Measurements from ENCODE around the gene MARCHF10.

Gene MARCHF10

DNA sequence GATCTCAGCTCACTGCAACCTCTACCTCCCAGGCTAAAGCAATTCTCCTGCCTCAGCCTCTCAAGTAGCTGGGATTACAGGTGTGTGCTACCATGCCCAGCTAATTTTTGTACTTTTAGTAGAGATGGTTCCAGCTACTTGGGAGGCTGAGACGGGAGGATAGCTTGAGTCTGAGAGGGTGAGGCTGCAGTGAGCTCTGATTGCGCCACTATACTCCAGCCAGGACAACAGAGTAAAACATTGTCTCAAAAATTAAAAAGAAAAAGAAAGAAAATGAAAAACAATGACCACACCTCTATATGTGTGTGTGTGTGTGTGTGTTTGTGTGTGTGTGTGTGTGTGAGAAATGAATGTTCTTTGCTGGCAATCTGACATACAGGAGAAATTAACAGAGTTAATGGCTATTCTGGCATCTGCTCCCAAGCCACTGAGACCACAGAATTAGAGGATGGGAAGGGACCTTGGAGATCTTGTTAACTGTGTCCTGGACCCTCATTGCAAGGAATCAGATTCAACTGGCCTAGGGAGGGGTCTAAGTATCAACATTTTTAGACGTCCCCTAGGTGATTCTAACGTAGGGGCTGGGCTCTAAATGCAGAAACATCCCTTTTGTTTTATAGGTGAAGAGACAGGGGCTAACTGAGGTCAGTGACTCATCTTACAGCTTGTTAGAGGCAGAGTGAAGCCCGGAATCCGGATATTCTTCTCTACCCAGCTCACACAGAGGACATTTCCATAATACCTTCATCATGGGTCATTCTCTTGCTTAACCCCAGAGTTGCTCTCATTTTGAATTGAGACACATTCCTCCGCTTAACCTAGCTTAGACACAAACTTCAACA lies 16.4 kb upstream of the MARCHF10 start:
- Histone ChIP-seq H3K18ac (ENCODE audit: low read length) (no peak overlapping the region), H2BK12ac (ENCODE audit: low read length) (no peak overlapping the region), H2BK15ac (ENCODE audit: low read length) (no peak overlapping the region), H3K27ac (replicated peaks; ENCODE audit: low read length) (peak overlapping the region; percentile 27), H3K4me2 (ENCODE audit: insufficient read depth, low read length, poor library complexity, severe bottlenecking) (no peak overlapping the region), H3K4me1 (ENCODE audit: control insufficient read depth in 2 of 2, insufficient read depth in 1 of 2, low read depth in 1 of 2, low read length in 2 of 2) (peaks cover 6 to 27% of the 10 kb centered on the region in 2 donors), H3K4ac (ENCODE audit: low read length) (no peak overlapping the region), H3K23ac (ENCODE audit: low read depth, low read length, poor library complexity) (no peak overlapping the region), H3K79me1 (ENCODE audit: low read depth, low read length) (no peaks in the 10 kb centered on the region), H4K91ac (ENCODE audit: low read depth, low read length, poor library complexity) (no peak overlapping the region), H2AFZ (ENCODE audit: low read length) (peak overlapping the region; percentile 76), H2BK5ac (ENCODE audit: low read length) (no peak overlapping the region), H3K27me3 (ENCODE audit: control insufficient read depth in 3 of 3, insufficient read depth in 3 of 3, low read depth in 1 of 3, low read length in 3 of 3) (no peaks in the 10 kb centered on the region), H2AK5ac (ENCODE audit: low read depth, low read length) (no peak overlapping the region), H3K14ac (ENCODE audit: low read length) (no peak overlapping the region), H3K36me3 (replicated peaks in 1 of 2; ENCODE audit: control insufficient read depth in 2 of 2, insufficient read depth in 2 of 2, low read length in 2 of 2) (no peaks in the 10 kb centered on the region), H3K9me3 (replicated peaks in 1 of 2; ENCODE audit: control insufficient read depth in 2 of 2, insufficient read depth in 1 of 2, low read depth in 1 of 2, low read length in 2 of 2) (no peaks in the 10 kb centered on the region), H2BK120ac (ENCODE audit: low read depth, low read length) (no peak overlapping the region), H3K9ac (ENCODE audit: low read depth, low read length, poor library complexity) (no peak overlapping the region), H3K4me3 (ENCODE audit: low read length in 2 of 2) (no peak overlapping the region), H4K8ac (ENCODE audit: low read depth, low read length) (no peak overlapping the region)
- peak; percentile 61 for DNase-seq (ENCODE audit: low spot score)
- WGBS, 2 donors (ENCODE audit: extremely low coverage in 2 of 2, insufficient read length in 2 of 2, insufficient replicate concordance in 1 of 2): no CpG with 5 or more reads among the region's 7 CpGs

DNA sequence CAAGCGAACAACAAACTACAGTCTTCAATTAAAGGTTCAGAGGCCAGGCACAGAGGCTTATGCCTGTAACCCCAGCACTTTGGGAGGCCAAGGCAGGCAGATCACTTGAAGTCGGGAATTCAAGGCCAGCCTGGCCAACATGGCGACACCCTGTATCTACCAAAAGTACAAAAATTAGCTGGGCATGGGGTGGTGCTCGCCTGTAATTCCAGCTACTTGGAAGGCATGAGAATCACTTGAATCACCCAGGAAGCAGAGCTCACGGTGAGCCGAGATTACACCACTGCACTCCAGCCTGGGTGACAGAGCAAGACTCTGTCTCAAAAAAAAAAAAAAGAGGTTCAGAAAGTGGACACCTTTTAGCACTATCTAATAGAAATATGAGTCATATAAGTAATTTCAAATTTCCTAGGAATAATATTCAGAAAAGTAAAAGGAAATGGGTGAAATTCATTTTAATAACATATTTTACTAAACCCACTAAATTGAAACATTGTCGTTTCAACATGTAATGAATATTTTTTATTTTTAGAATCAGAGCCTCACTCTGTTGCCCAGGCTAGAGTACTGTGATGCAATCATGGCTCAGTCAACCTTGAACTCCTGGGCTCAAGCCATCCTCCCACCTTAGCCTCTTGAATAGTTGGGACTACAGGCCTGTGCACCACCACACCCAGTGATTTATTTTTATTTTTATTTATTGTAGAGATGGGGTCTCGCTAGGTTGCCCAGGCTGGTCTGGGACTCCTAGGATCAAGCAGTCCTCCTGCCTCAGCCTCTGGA lies 15.2 kb upstream of the MARCHF10 start:
- Histone ChIP-seq H3K27me3 (ENCODE audit: control insufficient read depth in 3 of 3, insufficient read depth in 3 of 3, low read depth in 1 of 3, low read length in 3 of 3) (no peaks in the 10 kb centered on the region), H4K91ac (ENCODE audit: low read depth, low read length, poor library complexity) (no peak overlapping the region), H3K79me1 (ENCODE audit: low read depth, low read length) (no peaks in the 10 kb centered on the region), H2AK5ac (ENCODE audit: low read depth, low read length) (no peak overlapping the region), H3K4ac (ENCODE audit: low read length) (no peak overlapping the region), H2BK5ac (ENCODE audit: low read length) (no peak overlapping the region), H2AFZ (ENCODE audit: low read length) (no peak overlapping the region), H3K4me1 (ENCODE audit: control insufficient read depth in 2 of 2, insufficient read depth in 1 of 2, low read depth in 1 of 2, low read length in 2 of 2) (peaks cover 11 to 30% of the 10 kb centered on the region in 2 donors), H2BK120ac (ENCODE audit: low read depth, low read length) (no peak overlapping the region), H4K8ac (ENCODE audit: low read depth, low read length) (no peak overlapping the region), H3K4me2 (ENCODE audit: insufficient read depth, low read length, poor library complexity, severe bottlenecking) (no peak overlapping the region), H3K27ac (replicated peaks; ENCODE audit: low read length) (no peak overlapping the region), H3K9me3 (replicated peaks in 1 of 2; ENCODE audit: control insufficient read depth in 2 of 2, insufficient read depth in 1 of 2, low read depth in 1 of 2, low read length in 2 of 2) (no peaks in the 10 kb centered on the region), H3K36me3 (replicated peaks in 1 of 2; ENCODE audit: control insufficient read depth in 2 of 2, insufficient read depth in 2 of 2, low read length in 2 of 2) (no peaks in the 10 kb centered on the region), H3K18ac (ENCODE audit: low read length) (no peak overlapping the region), H3K9ac (ENCODE audit: low read depth, low read length, poor library complexity) (no peak overlapping the region), H3K23ac (ENCODE audit: low read depth, low read length, poor library complexity) (no peak overlapping the region), H3K14ac (ENCODE audit: low read length) (no peak overlapping the region), H2BK12ac (ENCODE audit: low read length) (no peak overlapping the region), H3K4me3 (ENCODE audit: low read length in 2 of 2) (no peak overlapping the region), H2BK15ac (ENCODE audit: low read length) (no peak overlapping the region)
- no CpG with 5 or more reads among the region's 8 CpGs for WGBS, 2 donors (ENCODE audit: extremely low coverage in 2 of 2, insufficient read length in 2 of 2, insufficient replicate concordance in 1 of 2)
- DNase-seq (ENCODE audit: low spot score): no peak

DNA sequence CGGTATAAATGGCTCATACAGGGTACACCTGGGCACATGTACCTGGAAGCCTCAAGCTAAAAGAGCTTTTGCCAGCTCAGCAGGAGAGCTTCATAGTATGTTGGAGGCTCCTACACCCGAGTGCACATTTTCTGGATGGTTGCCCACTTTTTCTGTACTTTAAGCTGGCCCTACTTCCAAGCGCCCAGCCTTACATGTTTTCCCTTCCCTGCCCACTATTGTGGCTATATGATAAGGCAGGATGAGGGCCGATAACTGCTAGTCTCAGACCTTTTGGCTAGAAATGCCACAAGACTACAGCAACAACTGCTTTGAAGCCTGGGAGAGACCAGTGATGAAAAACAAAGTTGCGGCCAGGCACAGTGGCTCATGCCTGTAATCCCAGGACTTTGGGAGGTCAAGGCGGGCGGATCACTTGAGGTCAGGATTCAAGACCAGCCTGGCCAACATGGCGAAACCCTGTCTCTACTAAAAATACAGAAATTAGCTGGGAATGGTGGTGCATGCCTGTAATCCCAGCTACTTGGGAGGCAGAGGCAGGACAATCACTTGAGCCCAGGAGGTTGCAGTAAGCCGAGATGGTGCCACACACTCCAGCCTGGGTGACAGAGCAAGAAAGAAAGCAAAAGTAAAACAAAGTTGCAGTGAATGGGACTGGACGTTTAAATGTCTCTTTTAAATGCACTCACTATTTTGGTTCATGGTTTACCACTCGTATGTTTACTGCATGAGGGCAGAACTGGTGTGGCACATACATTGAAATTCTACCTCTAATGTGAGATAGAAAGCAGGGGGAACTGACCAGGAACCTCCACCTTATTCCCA lies 14.2 kb upstream of the MARCHF10 start:
- Histone ChIP-seq H3K14ac (ENCODE audit: low read length) (no peak overlapping the region), H3K23ac (ENCODE audit: low read depth, low read length, poor library complexity) (no peak overlapping the region), H2BK12ac (ENCODE audit: low read length) (no peak overlapping the region), H2BK15ac (ENCODE audit: low read length) (no peak overlapping the region), H3K36me3 (replicated peaks in 1 of 2; ENCODE audit: control insufficient read depth in 2 of 2, insufficient read depth in 2 of 2, low read length in 2 of 2) (no peaks in the 10 kb centered on the region), H3K4me3 (ENCODE audit: low read length in 2 of 2) (no peak overlapping the region), H4K8ac (ENCODE audit: low read depth, low read length) (no peak overlapping the region), H3K9me3 (replicated peaks in 1 of 2; ENCODE audit: control insufficient read depth in 2 of 2, insufficient read depth in 1 of 2, low read depth in 1 of 2, low read length in 2 of 2) (no peaks in the 10 kb centered on the region), H2BK5ac (ENCODE audit: low read length) (no peak overlapping the region), H3K18ac (ENCODE audit: low read length) (no peak overlapping the region), H2AK5ac (ENCODE audit: low read depth, low read length) (no peak overlapping the region), H3K27ac (replicated peaks; ENCODE audit: low read length) (no peak overlapping the region), H2BK120ac (ENCODE audit: low read depth, low read length) (no peak overlapping the region), H4K91ac (ENCODE audit: low read depth, low read length, poor library complexity) (no peak overlapping the region), H3K4me2 (ENCODE audit: insufficient read depth, low read length, poor library complexity, severe bottlenecking) (no peak overlapping the region), H3K27me3 (ENCODE audit: control insufficient read depth in 3 of 3, insufficient read depth in 3 of 3, low read depth in 1 of 3, low read length in 3 of 3) (no peaks in the 10 kb centered on the region), H3K9ac (ENCODE audit: low read depth, low read length, poor library complexity) (no peak overlapping the region), H3K4ac (ENCODE audit: low read length) (no peak overlapping the region), H3K4me1 (ENCODE audit: control insufficient read depth in 2 of 2, insufficient read depth in 1 of 2, low read depth in 1 of 2, low read length in 2 of 2) (peaks cover 11 to 30% of the 10 kb centered on the region in 2 donors), H3K79me1 (ENCODE audit: low read depth, low read length) (no peaks in the 10 kb centered on the region), H2AFZ (ENCODE audit: low read length) (no peak overlapping the region)
- no CpG with 5 or more reads among the region's 11 CpGs for WGBS, 2 donors (ENCODE audit: extremely low coverage in 2 of 2, insufficient read length in 2 of 2, insufficient replicate concordance in 1 of 2)
- DNase-seq (ENCODE audit: low spot score): no peak
